HG03565 (cell line): ENCODE results near the gene AMN1.
"Not testable (repeated sequence)": the region's sequence is repeated elsewhere in the genome, so short reads cannot be mapped to it uniquely, and the experiment has no call there.

Experiments
- ATAC-seq: cut with Tn5 transposase; IDR thresholded peaks from one replicate; pipeline ENCODE4 v1.9.1; 2021; ENCODE audit warnings: mild to moderate bottlenecking, moderate library complexity; ENCODE audit not compliant: unreplicated experiment

Gene AMN1

DNA sequence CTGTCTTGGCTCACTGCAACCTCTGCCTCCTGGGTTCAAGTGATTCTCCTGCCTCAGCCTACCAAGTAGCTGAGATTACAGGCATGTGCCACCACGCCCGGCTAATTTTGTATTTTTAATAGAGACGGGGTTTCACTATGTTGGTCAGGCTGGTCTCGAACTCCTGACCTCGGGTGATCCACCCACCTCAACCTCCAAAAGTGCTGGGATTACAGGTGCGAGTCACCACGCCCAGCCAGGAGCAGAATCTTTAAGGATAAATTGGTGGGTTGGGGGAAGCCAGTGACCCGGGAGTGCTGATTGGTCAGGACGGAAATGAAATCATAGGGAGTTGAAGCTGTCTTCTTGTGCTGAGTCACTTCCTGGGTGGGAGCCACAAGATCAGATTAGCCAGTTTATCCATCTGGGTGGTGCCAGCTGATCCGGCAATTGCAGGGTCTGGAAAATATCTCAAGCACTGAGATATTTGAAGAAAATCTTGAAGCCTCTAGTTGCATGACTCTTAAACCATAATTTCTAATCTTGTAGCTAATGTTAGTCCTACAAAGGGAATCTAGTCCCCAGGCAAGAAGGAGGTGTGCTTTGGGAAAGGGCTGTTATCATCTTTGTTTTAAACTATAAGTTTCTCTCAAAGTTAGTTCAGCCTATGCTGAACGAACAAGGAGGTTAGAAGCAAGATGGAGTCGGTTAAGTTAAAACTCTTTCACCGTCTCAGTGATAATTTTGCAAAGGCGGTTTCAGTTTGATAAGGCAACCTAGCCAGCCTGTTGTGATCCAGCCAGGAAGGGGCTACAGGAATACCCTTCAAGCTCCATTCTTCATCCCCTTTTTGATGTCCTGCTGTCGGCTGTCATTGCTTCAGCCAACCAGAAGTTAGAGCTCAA lies 5.0 kb upstream of the AMN1 start:
- ATAC-seq, result not testable (repeated sequence)

DNA sequence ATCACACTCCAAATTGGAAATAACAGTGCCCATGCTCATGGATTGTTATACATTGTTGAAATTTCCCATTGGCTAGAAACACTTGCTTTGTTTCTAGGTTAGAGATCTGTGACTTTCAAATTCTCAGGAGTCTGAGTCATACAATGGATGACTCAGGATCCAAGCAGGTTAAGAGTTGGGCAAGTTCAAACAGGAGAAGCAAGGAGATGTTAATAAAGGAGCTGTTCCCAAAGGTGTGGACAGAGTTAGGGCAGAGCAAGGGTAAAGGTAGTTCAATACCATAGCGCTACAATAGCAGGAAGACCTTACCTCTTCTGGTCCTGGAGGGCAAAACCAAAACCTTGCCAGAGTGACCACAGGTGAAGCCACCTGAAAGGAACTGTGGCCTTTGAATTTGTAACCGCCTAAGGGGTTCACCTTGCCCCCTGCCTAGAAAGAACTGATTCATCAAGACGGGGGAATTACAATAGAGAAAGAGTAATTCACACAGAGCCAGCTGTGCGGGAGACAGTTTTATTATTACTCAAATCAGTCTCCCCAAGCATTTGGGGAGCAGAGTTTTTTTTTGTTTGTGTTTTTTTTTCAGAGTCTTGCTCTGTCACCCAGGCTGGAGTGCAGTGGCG lies 4.2 kb upstream of the AMN1 start:
- ATAC-seq, result no peak

DNA sequence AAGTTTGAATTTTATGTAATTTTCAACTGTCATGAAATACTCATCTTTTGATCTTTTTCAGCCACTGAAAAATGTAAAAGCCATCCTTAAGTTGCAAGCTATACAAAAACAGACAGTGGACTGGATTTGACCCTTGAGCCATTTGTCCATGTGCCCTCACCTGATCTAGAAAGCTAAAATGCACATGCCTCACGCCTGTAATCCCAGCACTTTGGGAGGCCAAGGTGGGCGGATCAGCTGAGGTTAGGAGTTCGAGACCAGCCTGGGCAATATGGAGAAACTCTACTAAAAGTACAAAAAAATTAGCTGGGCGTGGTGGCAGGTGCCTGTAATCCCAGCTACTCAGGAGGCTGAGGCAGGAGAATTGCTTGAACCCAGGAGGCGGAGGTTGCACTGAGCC lies 2.4 kb upstream of the AMN1 start:
- not testable (repeated sequence) for ATAC-seq

DNA sequence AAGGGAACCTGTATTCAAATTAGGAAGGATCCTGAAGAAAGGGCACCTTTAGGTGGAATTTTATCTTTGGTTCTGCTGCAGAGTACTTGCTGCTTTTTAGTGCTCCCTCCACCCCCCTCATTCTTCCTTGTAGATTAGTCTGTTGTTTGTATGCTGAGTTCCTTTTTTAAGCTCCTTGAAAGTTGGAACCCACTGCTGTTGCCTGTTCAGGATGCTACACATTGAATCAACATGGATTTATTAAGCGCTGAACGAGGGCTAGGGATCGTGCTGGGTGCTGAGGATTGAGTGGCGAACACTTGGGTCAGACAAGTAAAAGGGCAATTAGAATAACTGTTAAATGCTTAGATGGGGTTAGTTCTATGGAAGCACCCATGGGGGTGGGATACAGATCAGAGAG lies 884 bp upstream of the AMN1 start:
- ATAC-seq, result no peak

DNA sequence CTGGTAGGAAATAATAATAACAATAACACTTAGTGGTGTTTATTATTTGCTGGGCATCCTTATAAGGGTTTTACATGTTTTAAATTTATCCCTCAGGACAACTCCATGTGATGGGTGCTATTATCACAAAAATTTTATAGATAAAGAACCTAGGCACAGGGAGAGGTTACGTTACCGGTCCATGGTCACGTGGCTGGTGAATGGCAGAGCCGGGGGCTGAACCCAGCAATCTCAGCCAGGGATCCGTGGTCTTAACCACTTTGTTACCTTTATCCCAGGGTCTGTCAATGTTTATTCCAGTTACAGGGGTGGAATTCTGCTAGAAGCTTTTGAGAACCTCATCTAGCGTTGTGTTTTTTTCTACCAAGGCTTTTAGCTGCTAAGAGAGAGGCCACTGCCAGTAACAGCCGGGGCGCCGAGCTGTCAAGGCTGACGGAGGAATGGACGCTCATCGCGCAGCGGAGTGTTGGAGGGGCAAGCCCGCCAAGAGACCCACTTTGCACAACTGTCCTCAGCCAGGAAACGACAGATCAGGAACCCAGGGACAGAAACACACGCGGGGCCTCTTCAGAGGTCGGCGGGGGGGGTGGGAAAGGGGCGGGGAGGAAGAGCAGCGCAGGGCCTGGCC lies 418 bp downstream of the AMN1 start:
- ATAC-seq, result no peak

DNA sequence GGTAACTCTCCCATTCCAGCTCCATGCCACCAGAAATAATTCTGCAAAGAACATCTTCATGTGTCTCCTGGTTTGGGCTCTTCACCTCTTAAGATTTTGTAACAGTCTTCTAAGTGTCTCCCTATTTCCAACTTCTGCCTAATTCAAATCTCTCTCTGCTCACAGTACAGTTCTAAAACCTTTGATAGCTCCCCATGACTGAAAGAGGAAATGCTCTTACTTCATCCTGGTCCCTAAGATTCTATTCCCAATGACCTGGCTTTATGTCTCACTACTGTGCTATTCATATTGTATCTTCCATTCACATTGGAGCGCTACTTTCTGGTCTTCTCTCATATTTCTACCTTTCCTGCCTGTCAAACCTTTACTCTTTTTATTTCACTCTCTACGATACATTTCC lies 1.6 kb downstream of the AMN1 start:
- ATAC-seq, result no peak

DNA sequence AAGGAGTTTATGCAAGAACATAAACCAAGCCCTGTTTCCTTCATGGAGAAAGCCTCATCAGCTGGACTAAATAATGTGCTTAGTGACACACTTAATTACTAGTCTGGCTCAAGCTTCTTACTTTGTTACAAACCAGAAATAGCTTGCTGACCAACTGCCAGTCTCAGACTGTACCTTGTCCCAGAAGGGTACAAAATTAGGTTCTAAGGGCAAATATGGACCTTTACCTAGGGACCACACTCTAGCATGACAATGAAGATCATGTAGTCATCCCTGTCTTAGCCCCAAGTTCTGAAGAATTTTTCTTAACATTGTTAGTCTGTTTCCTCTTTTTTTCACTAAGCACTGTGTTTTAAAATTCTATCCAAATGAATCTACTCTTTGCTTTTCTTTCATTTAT lies 2.2 kb downstream of the AMN1 start:
- no peak for ATAC-seq

DNA sequence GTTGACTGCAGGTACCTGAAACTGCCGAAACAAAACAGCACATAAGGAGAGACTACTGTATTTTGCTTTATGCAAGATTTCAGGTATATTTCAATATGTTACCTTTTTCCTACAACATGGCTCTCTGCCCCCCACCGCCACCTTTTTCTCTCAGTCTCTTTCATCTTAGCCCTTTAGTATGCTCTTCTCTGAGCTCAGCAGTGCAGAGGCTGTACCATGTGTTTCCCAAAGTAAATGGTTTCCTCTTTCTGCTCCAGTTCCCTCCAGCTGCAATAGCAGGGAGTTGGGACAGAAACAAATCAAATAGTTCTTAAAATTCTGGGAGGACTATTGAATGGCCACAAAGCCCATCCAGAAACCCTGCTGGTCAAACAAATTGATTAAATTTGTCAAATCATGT lies 4.3 kb downstream of the AMN1 start:
- no peak for ATAC-seq

DNA sequence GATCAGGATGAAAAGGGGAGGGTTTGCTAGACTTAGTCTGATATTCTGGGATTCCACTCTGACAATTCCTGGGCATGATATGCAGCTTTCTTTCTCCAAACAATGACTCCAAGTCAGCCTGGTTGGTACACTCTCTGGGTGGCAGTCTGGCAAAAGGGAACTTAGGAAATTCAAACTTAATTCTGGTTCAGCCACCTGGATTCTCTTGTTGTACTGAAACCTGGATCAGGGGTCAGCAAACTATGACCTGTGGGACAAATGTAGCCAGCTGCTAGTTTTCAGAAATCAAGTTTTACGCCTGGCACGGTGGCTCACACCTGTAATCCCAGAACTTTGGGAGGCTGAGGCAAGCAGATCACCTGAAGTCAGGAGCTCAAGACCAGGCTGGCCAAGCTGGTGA lies 6.2 kb downstream of the AMN1 start:
- ATAC-seq, result no peak

DNA sequence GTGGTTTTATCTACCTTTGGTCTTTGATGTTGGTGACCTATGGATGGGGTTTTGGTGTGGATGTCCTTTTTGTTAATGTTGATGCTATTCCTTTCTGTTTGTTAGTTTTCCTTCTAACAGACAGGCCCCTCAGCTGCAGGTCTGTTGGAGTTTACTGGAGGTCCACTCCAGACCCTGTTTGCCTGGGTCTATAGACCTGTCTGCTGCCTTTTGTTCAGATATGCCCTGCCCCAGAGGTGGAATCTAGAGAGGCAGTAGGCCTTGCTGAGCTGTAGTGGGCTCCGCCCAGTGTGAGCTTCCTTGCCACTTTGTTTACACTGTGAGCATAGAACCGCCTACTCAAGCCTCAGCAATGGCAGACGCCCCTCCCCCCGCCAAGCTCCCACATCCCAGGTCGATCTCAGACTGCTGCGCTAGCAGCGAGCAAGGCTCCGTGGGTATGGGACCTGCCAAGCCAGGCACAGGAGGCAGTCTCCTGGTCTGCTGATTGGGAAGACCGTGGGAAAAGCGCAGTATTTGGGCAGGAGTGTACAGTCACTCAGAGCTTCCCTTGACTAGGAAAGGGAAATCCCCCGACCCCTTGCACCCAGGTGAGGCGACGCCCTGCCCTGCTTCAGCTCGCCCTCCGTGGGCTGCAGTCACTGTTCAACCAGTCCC lies 10.2 kb downstream of the AMN1 start:
- not testable (repeated sequence) for ATAC-seq

DNA sequence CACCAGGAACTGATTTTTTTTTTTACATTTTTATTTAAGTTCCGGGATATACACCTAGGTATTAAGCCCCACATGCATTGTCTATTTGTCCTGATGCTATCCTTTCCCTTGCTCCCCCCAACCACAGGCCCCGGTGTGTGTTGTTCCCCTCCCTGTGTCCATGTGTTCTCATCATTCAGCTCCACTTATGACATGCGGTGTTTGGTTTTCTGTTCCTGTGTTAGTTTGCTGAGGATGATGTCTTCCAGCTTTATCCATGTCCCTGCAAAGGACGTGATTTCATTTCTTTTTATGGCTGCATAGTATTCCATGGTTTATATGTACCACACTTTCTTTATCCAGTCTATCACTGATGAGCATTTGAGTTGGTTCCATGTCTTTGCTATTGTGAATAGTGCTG lies 11.8 kb downstream of the AMN1 start:
- ATAC-seq, result not testable (repeated sequence)

DNA sequence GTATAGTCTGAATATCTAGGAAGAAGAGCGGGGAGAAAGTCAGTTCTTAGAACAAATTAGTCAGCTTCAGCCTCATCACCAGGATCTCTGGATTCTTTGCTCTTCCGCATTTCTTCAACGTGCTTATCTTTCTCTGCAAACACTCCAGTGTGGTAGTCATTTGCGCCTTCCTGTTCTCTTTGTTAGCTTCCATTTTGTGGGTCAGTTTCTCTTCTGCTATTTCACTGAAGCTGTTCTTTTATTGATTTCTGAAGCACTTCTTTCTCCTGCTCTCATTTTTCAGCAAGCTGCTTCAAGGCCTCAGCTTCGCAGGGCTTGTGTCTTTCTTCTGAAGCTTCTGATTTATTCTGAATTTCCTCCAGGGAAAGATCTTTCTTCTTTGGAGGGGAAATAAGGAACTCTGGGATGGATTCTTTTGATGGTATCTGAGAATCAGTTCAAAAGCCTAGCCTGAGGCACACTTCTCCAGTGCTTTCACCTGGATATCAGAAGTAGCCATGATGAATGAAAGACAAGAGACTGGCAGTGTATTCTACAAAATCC lies 13.5 kb downstream of the AMN1 start:
- ATAC-seq, result peak; percentile 90

DNA sequence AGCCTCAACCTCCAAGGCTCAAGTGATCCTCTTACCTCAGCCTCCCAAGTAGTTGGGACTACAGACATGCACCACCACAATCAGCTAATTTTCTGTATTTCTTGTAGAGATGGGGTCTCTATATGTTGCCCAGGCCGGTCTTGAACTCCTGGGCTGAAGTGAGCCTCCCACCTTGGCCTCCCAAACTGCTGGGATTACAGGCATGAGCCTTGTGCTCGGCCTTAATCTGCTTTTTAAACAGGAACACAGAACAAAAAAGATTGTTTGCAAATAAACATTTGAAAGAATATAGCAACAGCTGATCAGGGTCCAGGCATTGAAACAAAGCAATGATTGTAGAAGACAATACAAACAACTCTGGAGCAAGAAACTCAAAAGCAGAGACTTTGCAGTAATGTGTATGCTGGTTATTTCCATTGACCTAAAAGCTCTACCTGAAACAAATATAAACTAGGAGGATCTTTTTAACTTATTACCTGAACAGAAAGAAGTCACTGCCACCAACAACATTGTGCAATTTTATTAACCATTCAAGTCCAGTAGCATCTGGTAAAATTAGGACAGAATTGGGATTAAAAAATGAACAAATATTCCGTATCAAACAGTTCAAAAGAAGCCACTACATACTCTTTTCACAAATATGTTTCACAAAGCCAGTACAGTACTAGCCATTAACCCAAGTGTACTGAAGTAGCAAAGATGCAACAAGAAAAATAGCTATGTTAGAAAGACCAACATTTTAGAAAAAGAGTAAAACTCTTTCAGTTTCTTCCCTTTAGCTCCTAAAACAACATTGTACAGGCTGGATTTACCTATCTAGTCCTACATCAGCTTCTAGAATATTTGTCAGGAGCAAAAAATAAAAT lies 14.2 kb downstream of the AMN1 start:
- no peak for ATAC-seq

DNA sequence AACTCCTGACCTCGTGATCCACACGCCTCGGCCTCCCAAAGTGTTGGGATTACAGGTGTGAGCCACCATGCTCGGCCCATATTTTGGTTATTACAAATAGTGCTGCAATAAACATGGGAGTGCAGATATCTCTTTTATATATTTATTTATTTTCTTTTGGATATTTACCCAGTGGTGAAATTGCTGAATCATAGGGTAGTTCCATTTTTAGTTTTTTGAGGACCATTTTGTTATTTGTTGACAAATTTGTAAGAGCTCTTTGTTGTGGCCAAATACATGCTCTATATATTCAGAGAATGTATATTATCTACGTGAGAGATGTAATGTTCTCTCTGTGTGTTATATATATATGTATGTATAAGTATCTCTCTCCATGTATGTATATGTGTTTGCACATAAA lies 15.9 kb downstream of the AMN1 start:
- ATAC-seq, result no peak

DNA sequence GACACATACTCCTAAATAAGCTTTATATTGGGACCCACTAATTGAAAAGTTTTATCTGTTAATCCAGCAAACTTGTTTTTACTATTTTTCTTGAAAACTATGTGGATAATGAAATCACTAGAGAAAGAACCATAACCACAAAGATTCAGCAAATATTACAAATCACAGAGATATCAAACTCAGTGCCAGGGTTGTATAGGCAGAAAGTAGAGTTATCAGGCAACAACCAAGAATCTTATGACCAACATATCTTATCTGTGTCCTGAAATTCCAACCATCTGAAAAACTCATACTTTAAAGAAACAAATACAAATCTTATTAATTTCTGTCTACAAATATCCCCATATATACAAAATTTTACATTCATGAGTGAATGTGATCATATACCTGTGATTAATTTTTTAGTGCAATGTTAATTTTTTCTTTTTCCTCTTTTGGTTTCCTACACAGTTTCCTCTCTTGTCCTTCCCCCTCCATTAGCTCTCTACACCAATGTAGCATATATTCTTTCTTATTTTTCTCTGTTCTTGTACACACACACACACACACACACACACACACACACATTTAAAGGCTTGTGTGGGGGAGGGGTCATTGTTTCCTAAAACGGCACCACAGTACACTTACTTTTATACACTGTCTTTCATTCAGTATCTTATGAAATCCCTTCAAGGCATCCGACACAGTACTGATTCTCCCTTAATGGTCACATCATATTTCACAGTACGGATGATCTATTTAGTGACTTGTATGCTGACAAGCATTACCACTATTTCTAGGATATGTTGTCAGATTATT lies 18.6 kb downstream of the AMN1 start:
- no peak for ATAC-seq

DNA sequence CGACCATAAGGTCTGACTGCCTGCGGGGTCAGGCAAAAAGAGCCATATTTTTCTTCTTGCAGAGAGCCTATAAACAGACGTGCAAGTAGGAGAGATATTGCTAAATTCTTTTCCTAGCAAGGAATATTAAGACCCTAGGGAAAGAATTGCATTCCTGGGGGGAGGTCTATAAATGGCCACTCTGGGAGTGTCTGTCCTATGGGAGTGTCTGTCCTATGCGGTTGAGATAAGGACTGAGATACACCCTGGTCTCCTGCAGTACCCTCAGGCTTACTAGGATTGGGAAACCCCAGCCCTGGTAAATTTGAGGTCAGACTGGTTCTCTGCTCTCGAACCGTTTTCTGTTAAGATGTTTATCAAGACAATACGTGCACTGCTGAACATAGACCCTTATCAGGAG lies 20.7 kb downstream of the AMN1 start:
- ATAC-seq, result not testable (repeated sequence)

DNA sequence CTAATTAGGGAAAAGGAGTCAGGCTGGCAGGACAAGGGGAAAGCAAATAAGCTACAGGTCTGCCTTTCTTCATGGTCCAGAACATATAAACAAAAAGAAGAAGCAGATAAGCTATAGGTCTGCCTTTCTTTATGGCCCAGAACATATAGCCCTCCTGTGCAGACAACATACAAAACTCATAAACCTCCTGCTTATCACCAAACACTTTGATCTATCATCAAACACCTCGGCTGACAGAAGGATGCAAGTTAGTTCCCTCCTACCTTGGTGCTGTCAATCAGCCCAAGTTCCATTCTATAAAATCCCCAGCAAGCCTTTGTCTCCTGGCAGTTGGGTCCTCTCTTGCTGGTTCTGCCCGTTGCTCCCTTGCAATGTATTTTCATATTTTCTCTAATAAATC lies 23.2 kb downstream of the AMN1 start:
- ATAC-seq, result no peak

DNA sequence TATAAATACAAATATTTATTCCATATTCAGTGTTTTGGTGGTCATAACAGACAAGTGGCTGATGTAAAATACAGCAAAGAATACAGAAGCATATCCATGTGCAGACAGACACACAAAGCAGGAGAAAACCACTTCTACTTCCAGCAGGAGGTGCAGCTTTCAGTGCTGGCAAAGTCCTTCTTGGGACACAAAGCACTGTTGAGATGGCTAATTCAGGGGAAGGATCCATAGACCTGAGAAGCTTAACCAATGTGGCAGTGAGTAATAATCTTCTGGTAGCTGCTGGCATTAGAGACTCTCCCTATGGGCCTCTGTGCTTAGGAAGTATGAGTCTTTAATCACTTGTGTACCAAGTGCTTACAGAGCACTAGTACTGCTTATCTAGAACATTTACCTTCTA lies 26.8 kb downstream of the AMN1 start:
- no peak for ATAC-seq

DNA sequence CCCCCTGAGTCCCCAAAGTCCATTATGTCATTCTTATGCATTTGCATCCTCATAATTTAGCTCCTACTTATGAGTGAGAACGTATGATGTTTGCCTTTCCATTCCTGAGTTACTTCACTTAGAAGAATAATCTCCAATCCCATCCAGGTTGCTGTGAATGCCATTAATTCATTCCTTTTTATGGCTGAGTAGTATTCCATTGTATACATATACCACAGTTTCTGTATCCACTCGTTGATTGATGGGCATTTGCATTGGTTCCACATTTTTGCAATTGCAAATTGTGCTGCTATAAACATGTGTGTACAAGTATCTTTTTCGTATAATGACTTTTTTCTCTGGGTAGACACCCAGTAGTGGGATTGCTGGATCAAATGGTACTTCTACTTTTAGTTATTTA lies 38.9 kb downstream of the AMN1 start:
- ATAC-seq, result not testable (repeated sequence)
